ENCODE data around the gene DISC1.

Gene DISC1

DNA sequence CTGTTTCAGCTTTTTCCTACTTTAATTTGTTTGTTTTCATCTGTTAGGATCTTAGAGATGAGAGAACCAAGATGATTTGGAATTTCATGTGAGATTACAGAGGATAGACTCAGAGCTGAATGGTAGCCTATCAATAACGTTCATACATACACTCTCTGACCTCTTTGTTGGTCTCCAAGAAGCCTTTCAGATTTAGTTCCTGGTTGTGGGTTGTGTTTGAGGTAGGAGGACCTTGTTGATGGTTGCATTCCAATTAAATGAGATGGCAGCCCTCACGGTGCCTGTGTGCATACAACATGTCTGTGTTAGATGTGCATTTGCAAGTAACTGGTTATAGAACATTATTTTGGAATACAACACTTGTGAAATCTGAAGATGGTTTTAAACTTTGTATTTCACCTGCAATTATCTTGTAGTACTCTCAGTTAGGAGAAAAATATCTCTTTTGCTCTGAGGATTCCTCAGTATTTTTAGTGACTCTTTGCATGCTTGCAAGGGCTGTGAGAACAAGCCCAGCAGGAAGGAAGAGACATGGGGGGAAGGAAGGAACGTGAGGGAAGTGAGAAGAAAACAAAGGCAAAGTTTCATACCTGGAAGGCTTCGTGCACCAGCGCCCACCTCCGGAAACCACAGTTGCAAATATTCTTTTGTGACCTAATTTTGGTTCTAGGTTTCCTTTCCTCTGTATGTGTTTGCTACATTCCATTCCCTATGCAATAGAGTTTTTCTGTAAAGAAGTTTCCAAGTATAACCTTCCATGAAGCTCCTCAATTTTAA is 291.8 kb downstream of the DISC1 start:
- no peak for DNase-seq

DNA sequence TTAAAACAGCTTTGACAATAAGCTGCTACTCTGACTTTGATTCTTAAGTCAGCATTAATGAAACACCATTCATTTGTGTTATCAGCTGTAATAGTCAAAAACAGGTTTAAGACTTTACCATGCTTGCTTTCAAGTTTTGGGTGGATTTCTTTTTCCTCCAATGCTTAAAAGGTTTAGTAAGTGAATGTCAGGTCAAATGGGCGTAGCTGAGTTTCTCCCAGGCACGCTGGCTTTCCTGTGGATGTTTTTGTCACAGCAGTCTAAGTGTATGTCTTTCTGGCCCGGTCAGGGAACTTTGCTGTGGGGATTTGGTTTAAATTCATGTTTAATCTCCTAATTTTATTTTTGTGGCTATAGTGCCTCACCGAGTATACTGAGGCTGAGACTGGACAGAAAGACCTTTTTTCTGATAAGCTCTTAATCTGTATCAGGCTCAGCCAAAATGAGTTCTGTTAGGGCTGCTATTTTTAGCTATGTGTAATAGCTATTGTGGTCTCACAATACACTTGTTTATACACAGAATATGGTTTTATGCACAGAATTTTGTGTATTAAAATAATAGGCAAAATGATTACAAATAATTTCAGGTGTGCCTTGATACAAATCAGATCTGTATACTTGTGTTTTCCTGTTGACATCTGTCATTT is 292.8 kb downstream of the DISC1 start:
- DNase-seq = no peak

DNA sequence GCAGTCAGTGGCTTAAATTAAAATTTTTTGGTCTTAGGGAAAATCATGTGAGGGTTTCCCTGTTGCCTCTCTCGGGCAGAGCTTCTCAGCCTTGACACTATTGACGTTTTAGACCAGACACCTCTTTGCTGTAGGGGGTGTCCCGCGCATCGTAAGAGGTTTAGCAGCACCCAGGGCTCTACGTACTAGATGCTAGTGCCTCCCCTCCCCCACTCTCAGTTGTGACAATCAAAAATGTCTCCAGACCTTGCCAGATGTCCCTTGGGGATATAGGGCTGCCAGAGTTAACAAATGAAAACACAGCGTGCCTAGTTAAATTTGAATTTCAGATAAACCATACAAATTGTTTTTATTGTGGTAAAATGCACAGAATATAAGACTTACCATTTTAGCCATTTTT is 293.3 kb downstream of the DISC1 start:
- no peak for DNase-seq

DNA sequence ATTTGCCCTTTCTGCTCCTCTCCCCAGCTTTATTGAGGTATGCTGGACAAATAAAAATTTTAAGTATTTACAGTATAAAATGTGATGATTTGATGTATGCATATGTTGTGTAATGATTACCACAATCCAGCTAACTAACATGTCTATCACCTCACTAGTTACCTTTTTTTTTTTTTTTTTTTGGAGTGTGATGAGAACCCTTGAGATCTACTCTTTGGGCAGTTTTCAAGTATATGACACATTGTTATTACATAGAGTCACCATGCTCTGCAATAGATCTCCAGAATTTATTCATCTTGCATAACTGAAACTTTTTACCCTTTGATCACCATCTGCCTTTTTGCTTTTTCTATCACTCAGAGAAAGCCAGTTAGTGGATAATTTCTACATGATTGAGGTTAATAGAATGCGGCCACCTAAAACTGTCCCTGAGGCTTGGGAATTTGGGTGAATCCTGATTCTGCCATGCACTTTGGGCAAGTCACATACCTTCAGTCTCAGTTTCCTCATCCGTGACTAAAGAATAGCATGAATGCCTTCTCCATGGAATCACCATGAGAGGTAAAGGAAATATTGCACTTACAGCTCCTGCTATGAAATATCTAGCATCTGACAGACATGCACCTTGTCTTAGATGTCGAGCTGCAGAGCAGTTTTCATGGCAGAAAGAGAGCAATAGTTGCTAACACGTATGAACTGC is 295.2 kb downstream of the DISC1 start:
- DNase-seq = no peak

- DNase-seq = no peak
These were observed 297.0 kb downstream of the DISC1 start for GRCh38 chr1:231923491-231924041.

DNA sequence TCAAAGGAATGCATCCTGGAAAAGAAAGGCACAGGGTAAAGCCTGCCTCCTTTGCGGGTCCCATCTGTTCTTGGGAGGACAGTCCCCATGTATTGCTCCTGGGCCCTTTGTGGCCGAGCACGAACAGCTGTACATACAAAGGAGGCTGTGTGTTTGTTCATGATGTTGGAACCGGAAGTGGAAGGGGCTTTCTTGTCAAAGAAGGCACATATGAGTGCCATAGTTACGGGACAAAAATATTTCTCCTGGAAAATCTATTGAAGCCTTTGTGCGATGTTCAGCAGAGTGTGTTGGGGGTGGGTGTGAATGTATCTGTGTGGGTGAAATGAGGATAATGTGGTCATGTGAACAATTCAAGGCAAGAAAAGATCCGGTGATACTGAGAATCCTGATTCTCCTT is 297.6 kb downstream of the DISC1 start:
- peak; percentile 97 for DNase-seq

DNA sequence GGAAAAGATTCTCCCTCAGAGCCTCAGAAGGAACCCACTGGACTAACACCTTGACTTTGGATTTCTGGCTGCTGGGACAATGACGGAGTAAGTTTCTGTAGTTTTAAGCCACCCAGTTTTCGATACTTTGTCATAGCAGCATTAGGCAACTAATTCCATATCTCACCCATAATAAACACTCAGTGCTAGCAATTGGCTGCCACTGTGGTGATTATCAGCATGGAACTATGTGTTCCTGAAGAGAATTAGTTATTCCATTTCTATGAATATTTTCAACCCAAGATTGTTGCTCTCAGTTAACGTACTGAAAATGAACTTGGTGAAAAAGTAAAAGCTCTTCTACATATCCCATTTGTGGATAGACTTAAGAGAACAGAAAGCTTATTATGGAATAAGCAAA is 299.3 kb downstream of the DISC1 start:
- no peak for DNase-seq

GRCh38 chr1:231926340-231926739 is 299.8 kb downstream of the DISC1 start:
- DNase-seq = no peak

- DNase-seq = no peak
These were observed 300.3 kb downstream of the DISC1 start for GRCh38 chr1:231926933-231927332.

DNA sequence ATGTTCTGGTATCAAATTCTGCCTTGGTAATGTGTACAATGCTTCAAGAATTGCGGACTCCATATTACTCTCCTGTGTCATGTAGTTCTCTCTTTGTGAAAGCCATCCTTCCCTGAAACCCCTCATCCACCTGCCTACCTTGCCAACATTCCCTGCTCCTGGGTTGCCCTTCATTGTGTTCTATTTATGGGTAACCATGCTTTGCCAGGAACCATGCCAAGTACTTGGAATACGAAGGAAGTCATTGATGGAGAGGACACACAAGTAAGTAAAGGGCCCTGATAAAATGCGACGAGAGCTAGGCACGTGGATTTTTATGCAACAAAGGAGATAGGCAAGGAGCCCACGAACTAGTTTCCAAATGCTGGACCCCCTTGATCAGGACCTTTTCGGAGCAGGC is 300.8 kb downstream of the DISC1 start:
- DNase-seq = peak; percentile 24

DNA sequence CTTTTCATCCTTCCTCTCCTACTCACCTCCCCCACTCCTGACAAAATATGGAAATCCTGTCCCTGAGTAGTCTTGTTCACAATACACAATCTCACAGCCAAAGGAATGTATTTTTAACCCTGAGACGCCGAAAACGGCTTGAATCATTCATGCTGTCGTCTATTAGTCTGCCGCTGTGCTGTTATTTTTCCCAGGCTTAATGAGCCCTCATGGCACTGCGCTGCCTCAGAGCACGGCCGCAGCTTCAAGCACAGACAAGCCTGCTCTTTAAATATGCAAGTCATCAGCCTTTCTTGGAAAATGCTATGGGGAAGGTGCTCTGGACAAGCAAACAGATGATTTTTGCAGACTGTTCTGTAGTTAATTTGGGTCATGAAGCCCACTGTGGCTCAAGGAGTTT is 302.7 kb downstream of the DISC1 start:
- DNase-seq = no peak

GRCh38 chr1:231930257-231930947 is 303.8 kb downstream of the DISC1 start:
- DNase-seq = no peak

- no peak for DNase-seq
These were observed 304.6 kb downstream of the DISC1 start for GRCh38 chr1:231931146-231931545.

- no peak for DNase-seq
These were observed 305.4 kb downstream of the DISC1 start for GRCh38 chr1:231931846-231932454.

GRCh38 chr1:231933711-231934626 is 307.4 kb downstream of the DISC1 start:
- peak; percentile 47 for DNase-seq

GRCh38 chr1:231934797-231935196 is 308.2 kb downstream of the DISC1 start:
- DNase-seq = peak; percentile 94

DNA sequence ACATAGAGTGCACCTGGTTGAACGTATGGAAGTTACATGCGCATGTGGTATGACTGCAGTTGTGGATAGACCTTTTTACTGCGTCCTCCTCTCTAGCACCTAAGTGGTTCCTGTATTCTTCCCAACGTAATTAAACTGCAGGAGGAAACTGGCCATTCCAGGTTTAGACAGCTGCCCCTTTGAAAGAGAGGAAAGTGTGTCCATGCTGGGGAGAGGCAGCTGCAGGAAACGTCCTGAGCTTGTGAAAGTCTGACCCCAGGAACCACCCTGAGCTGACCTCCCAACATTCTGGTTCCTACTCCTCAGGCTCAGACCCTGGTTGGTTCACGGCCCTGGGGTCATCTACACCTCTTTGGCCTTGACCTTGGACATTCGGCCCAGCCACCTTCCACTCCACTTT is 309.3 kb downstream of the DISC1 start:
- DNase-seq = peak; percentile 85

GRCh38 chr1:231936983-231937775 is 310.6 kb downstream of the DISC1 start:
- peak; percentile 68 for DNase-seq

- DNase-seq = no peak
These were observed 311.6 kb downstream of the DISC1 start for GRCh38 chr1:231938211-231938610.

DNA sequence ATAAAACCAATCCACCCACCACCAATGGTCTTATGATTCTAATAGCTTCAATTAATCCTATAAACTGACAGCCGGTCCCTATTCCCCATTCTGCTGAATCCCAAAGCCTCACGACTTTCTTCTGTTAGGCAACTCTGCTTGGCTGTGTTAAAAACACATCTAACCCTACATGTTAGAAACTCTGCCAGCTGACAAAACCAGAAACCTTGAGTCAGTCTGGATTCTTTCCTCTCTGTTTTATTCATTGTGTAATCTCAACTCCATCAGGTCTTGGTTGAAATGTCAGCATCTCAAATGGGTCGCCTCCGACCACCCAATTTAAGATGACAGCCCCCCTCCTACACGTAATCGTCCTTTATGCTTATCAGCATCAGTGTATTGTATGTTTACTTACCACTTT is 312.1 kb downstream of the DISC1 start:
- DNase-seq = no peak

- no peak for DNase-seq
These were observed 312.5 kb downstream of the DISC1 start for GRCh38 chr1:231939118-231939517.
